K562 (cell line): ENCODE measurements around the gene KRAS. TPM values are rescaled to one million over a fixed set of nuclear protein-coding genes. Genes with fewer than 3 reads are reported as not detected.

Experiments
- ATF3 ChIP-seq, 2 experiments: fragments of 450-650 bp in 1 of 2; sonication (generic) in 1 of 2; formaldehyde crosslinking in 1 of 2; IDR thresholded peaks in 1 of 2; conservative IDR thresholded peaks in 1 of 2; 2 replicates each; pipeline versions ENCODE4 v1.6.1 to v1.8.1; 2016 to 2023; ENCODE audit warnings: mild to moderate bottlenecking in 2 of 2, moderate library complexity in 2 of 2, inconsistent platforms in 1 of 2, missing genetic modification reagents in 1 of 2
- ESRRA ChIP-seq: fragments of 450-650 bp; IDR thresholded peaks from 2 replicates; pipeline ENCODE4 v1.6.1; 2014; ENCODE audit warnings: low read depth, mild to moderate bottlenecking, moderate library complexity, borderline replicate concordance
- GTF2F1 ChIP-seq: IDR thresholded peaks from 2 replicates; pipeline ENCODE4 v1.6.1; 2011; ENCODE audit warnings: low read depth, low read length, improper control_type of control experiment
- HCFC1 ChIP-seq: IDR thresholded peaks from 2 replicates; pipeline ENCODE4 v1.6.1; 2012; ENCODE audit warnings: low read depth, low read length, improper control_type of control experiment
- MTA3 ChIP-seq: fragments of 450-650 bp; formaldehyde crosslinking; IDR thresholded peaks from 2 replicates; pipeline ENCODE4 v1.6.1; 2017; ENCODE audit warnings: mild to moderate bottlenecking, borderline replicate concordance
- RERE ChIP-seq: sonication (generic); formaldehyde crosslinking; IDR thresholded peaks from 2 replicates; pipeline ENCODE4 v1.8.0; 2023; ENCODE audit warnings: missing genetic modification reagents, mild to moderate bottlenecking, borderline replicate concordance
- TRIM25 ChIP-seq: fragments of 450-650 bp; IDR thresholded peaks from 2 replicates; pipeline ENCODE4 v1.7.0; 2016; ENCODE audit warnings: borderline replicate concordance
- ZBED1 ChIP-seq: IDR thresholded peaks from 2 replicates; pipeline ENCODE4 v1.6.1; 2014
- ZNF197 ChIP-seq: fragments of 200-800 bp; sonication (Bioruptor generic); IDR thresholded peaks from 2 replicates; pipeline ENCODE4 v1.6.1; 2016; ENCODE audit warnings: low read depth, missing genetic modification characterization, missing compliant biosample characterization
- ZNF551 ChIP-seq: fragments of 250-450 bp; sonication (Bioruptor Pico); IDR thresholded peaks from 2 replicates; pipeline ENCODE4 v1.5.0; 2021; ENCODE audit warnings: mild to moderate bottlenecking, moderate library complexity
- polyA plus RNA-seq, 8 experiments: library from polyadenylated mRNA; depleted of rRNA in 4 of 8; stranded (reverse) in 5 of 8; unstranded in 3 of 8; fragments of >200 nt; fragmentation: Nextera tagmentation in 2 of 8; fragmentation: Illumina TruSeq in 1 of 8; extraction: Ambion mirVana in 2 of 8; extraction: Trizol in 1 of 8; gene quantifications; 2 replicates each; pipeline versions ENCODE4 v1.2.1 to v1.2.3, GENCODE V29; 2011 to 2014; ENCODE audit warnings: inconsistent platforms in 1 of 8, missing spikeins in 1 of 8
- total RNA-seq, 7 experiments: library from RNA; depleted of rRNA in 6 of 7; stranded (reverse); fragments of >200 nt in 6 of 7; fragmentation: Illumina TruSeq in 2 of 7; extraction: Trizol in 2 of 7; gene quantifications; 2 replicates each; pipeline versions ENCODE4 v1.2.1 to v1.2.3, GENCODE V29; 2011 to 2021; ENCODE audit warnings: low replicate concordance in 1 of 7
- TF ChIP-seq, protein P1 (sequence below): sonication (generic); formaldehyde crosslinking; IDR thresholded peaks from 2 replicates; pipeline ENCODE4 v1.8.0; 2022; ENCODE audit warnings: mild to moderate bottlenecking, missing genetic modification reagents

KRAS gene
- total and polyA plus RNA-seq, 9 of the 15 experiments (the other 6 are each of a cell fraction or from before 2014, with no cell fraction given), result 7.2 to 21.2 (median 12.7) TPM

DNA sequence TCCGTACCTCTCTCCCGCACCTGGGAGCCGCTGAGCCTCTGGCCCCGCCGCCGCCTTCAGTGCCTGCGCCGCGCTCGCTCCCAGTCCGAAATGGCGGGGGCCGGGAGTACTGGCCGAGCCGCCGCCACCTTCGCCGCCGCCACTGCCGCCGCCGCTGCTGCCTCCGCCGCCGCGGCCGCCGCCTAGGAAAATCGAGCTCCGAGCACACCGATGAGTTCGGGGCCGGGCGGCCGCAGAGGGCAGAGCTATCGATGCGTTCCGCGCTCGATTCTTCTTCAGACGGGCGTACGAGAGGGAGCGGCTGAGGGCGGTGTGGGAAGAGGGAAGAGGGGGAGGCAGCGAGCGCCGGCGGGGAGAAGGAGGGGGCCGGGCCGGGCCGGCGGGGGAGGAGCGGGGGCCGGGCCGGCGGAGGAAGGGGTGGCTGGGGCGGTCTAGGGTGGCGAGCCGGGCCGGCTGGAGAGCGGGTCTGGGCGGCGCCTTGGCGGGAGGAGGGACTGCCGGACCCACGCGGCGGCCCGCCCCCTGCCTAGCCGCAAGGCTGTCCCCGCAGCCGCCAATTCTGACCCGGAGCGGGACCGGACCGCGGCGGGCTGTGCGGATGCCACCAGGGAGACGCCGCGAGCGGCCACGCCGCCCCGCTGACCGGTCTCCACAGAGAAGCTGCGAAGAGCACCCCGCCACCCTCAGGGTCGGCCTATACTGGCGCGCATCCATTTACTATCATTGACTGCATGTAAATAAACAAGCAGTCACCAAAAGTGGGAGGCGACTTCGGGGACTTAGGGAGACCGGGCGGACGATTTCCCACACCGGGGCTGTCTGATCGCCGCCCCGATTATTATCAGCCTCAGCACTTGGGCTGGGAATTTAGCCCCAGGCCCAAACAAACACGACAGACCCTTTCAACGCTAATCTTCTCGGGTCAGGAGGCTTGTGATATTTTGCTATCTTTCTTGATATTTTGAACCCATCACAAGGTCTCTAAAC lies at the start of gene KRAS (continued):
- TF ChIP-seq TRIM25, result no peak
- TF ChIP-seq HCFC1, result peak; percentile 54
- TF ChIP-seq ZBED1, result no peak; the same call in 1 of the 2 replicates
- TF ChIP-seq MTA3, result peak; percentile 60; the same call in 1 of the 2 replicates
- TF ChIP-seq ATF3 (IDR thresholded peaks at IDR 0.05), result no peak
- no peak for TF ChIP-seq ATF3 (CRISPR knock-in tag; conservative IDR thresholded peaks at IDR 0.05)
- no peak for TF ChIP-seq RERE (CRISPR knock-in tag)
- no peak for TF ChIP-seq ZNF551 (CRISPR knock-in tag)
- TF ChIP-seq ESRRA, result peak; percentile 39; the same call in 1 of the 2 replicates
- no peak for TF ChIP-seq GTF2F1
- TF ChIP-seq ZNF197 (CRISPR knock-in tag), result no peak
- TF ChIP-seq, protein P1, sequence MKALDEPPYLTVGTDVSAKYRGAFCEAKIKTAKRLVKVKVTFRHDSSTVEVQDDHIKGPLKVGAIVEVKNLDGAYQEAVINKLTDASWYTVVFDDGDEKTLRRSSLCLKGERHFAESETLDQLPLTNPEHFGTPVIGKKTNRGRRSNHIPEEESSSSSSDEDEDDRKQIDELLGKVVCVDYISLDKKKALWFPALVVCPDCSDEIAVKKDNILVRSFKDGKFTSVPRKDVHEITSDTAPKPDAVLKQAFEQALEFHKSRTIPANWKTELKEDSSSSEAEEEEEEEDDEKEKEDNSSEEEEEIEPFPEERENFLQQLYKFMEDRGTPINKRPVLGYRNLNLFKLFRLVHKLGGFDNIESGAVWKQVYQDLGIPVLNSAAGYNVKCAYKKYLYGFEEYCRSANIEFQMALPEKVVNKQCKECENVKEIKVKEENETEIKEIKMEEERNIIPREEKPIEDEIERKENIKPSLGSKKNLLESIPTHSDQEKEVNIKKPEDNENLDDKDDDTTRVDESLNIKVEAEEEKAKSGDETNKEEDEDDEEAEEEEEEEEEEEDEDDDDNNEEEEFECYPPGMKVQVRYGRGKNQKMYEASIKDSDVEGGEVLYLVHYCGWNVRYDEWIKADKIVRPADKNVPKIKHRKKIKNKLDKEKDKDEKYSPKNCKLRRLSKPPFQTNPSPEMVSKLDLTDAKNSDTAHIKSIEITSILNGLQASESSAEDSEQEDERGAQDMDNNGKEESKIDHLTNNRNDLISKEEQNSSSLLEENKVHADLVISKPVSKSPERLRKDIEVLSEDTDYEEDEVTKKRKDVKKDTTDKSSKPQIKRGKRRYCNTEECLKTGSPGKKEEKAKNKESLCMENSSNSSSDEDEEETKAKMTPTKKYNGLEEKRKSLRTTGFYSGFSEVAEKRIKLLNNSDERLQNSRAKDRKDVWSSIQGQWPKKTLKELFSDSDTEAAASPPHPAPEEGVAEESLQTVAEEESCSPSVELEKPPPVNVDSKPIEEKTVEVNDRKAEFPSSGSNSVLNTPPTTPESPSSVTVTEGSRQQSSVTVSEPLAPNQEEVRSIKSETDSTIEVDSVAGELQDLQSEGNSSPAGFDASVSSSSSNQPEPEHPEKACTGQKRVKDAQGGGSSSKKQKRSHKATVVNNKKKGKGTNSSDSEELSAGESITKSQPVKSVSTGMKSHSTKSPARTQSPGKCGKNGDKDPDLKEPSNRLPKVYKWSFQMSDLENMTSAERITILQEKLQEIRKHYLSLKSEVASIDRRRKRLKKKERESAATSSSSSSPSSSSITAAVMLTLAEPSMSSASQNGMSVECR, result peak; percentile 69
